ENCODE measurements around the gene TNFSF15. TPM values are rescaled to one million over a fixed set of nuclear protein-coding genes. Genes with fewer than 3 reads are reported as not detected.

Gene TNFSF15
- total and polyA plus RNA-seq, 5 donors, result 0.02 to 0.03 TPM; not detected in 3

Other genes with a start within 250 kb of the TNFSF15 start
- 10 to 100 TPM; 91.5 to 99.7 (median 98.0) TPM for gene ATP6V1G1, start 218.3 kb downstream of the TNFSF15 start, total RNA-seq
- 157 TPM for gene ATP6V1G1, start 218.3 kb downstream of the TNFSF15 start, polyA plus RNA-seq
- gene TMEM268, start 194.7 kb downstream of the TNFSF15 start, total RNA-seq, result 1 to 10 TPM; 6.3 to 7.8 (median 7.1) TPM
- gene TMEM268, start 194.7 kb downstream of the TNFSF15 start, polyA plus RNA-seq, result 3.0 TPM
- not detected for gene TEX53, start 148.2 kb downstream of the TNFSF15 start, total RNA-seq
- gene TEX53, start 148.2 kb downstream of the TNFSF15 start, polyA plus RNA-seq, result not detected
- gene TEX48, start 123.8 kb downstream of the TNFSF15 start, total RNA-seq, result not detected
- not detected for gene TEX48, start 123.8 kb downstream of the TNFSF15 start, polyA plus RNA-seq
- 1 to 10 TPM in 1 of 4 donors, under 1 TPM in 3; 0.40 to 1.0 (median 0.92) TPM for gene TNFSF8, start 124.6 kb upstream of the TNFSF15 start, total RNA-seq
- 0.18 TPM for gene TNFSF8, start 124.6 kb upstream of the TNFSF15 start, polyA plus RNA-seq